SH-SY5Y (cell line): ENCODE data around the gene FAM162A.

Source experiments
- GATA2 ChIP-seq: IDR thresholded peaks from 2 replicates; pipeline ENCODE4 v1.6.1; 2011; ENCODE audit warnings: mild to moderate bottlenecking, low read depth, low read length
- GATA3 ChIP-seq: IDR thresholded peaks from 2 replicates; pipeline ENCODE4 v1.6.1; 2011; ENCODE audit warnings: low read depth, mild to moderate bottlenecking, low read length, moderate library complexity

- no peak for TF ChIP-seq GATA2
- no peak for TF ChIP-seq GATA3
Measured at GRCh38 chr3:122392868-122393844, 9.2 kb downstream of the FAM162A start.
